MCF 10A (cell line): ENCODE data around the gene ZACN. TPM values are rescaled to one million over a fixed set of nuclear protein-coding genes. Genes with fewer than 3 reads are reported as not detected.

Experiments used
- Bru-seq: library from RNA; stranded (reverse); fragments of 400-500 nt; gene quantifications from one replicate; lab custom pipeline; 2021; lab: Mats Ljungman, UMichigan
- BruChase-seq, 2 experiments: library from RNA; stranded (reverse); fragments of 400-500 nt; gene quantifications; one replicate each; lab custom pipeline; 2021; lab: Mats Ljungman, UMichigan
- BruUV-seq: library from RNA; stranded (reverse); fragments of 400-500 nt; replicated peaks from 2 replicates; lab custom pipeline; 2021; lab: Mats Ljungman, UMichigan
- CTCF ChIA-PET: fragments of 300-600 bp; sonication (Branson Sonifier 250); formaldehyde crosslinking; extraction: SDS; loops from one replicate; lab custom pipeline; 2021; ENCODE audit warnings: antibody characterized with exemption, inconsistent platforms; lab: Yijun Ruan, JAX
- POLR2A ChIA-PET: fragments of 300-600, 350-650 bp; sonication (Branson Sonifier 250); formaldehyde crosslinking; extraction: SDS; loops from one replicate; lab custom pipeline; 2020; ENCODE audit warnings: antibody characterized with exemption, inconsistent platforms; lab: Yijun Ruan, JAX
- DNase-seq: peaks from one replicate; pipeline ENCODE4 v3.0.0-alpha.2; 2018; ENCODE audit not compliant: unreplicated experiment
- H3K27ac Mint-ChIP-seq: one replicate; pipeline ENCODE4 v1.8.0; 2022; ENCODE audit warnings: mild to moderate bottlenecking, low read depth, mixed read lengths; ENCODE audit not compliant: unreplicated experiment
- H3K27me3 Mint-ChIP-seq: one replicate; pipeline ENCODE4 v1.8.0; 2022; ENCODE audit warnings: mixed read lengths; ENCODE audit not compliant: insufficient read depth, unreplicated experiment
- H3K36me3 Mint-ChIP-seq: one replicate; pipeline ENCODE4 v1.8.0; 2022; ENCODE audit warnings: mild to moderate bottlenecking, moderate library complexity, mixed read lengths; ENCODE audit not compliant: insufficient read depth, unreplicated experiment
- H3K4me1 Mint-ChIP-seq: one replicate; pipeline ENCODE4 v1.8.0; 2022; ENCODE audit warnings: mixed read lengths; ENCODE audit not compliant: insufficient read depth, unreplicated experiment
- H3K4me3 Mint-ChIP-seq: one replicate; pipeline ENCODE4 v1.8.0; 2022; ENCODE audit warnings: mild to moderate bottlenecking, moderate library complexity, mixed read lengths; ENCODE audit not compliant: unreplicated experiment
- H3K9me3 Mint-ChIP-seq: one replicate; pipeline ENCODE4 v1.8.0; 2022; ENCODE audit warnings: mixed read lengths; ENCODE audit not compliant: unreplicated experiment
- CTCF ChIP-seq: fragments of 200-600 bp; IDR thresholded peaks from one replicate; pipeline ENCODE4 v1.8.0; 2022; ENCODE audit warnings: antibody characterized with exemption, mild to moderate bottlenecking; ENCODE audit not compliant: unreplicated experiment
- intact Hi-C: fragments of 100-400 bp; cut with micrococcal nuclease; formaldehyde crosslinking; loops from 2 replicates; pipeline ENCODE4 v1.14.1; 2022
- long read RNA-seq: library from polyadenylated mRNA; stranded (forward); transcript quantifications from one replicate; pipeline ENCODE4 v2.0.0, GENCODE V29; 2022
- total RNA-seq: library from RNA; stranded (reverse); gene quantifications from 2 replicates; pipeline ENCODE4 v1.2.3, GENCODE V29; 2022

ZACN gene
- total RNA-seq, result not detected in 2 replicates
- not detected for Bru-seq, nascent RNA
- BruChase-seq, experiment 1, labeled RNA remaining after a 6-hour chase, result not detected
- not detected for BruChase-seq, experiment 2, labeled RNA remaining after a 2-hour chase
- long read RNA-seq, result 0 reads

GRCh38 chr17:76078860-76079534 is at the start of gene ZACN:
Gene ZACN, plus strand, starts transcription at chr17:76079182. Its CDS starts 83 bp downstream, at chr17:76079265.
- Mint-ChIP-seq H3K27me3 (peaks cover 54% of the 10 kb centered on the region), H3K4me1 (peaks cover 4% of the 10 kb centered on the region), H3K36me3 (peaks cover 6% of the 10 kb centered on the region), H3K9me3 (no peaks in the 10 kb centered on the region), H3K27ac (no peak within 1 kb of the TSS), H3K4me3 (no peak within 1 kb of the TSS)
- intact Hi-C loops, result no loop called here
- no peak for TF ChIP-seq CTCF
- DNase-seq, result no peak
- no TSS peak for BruUV-seq
- ChIA-PET CTCF (no interaction called here), POLR2A (interaction anchor here (0.6 to 3.5 kb wide), 5 partner anchors 8 to 59 kb away, joined by 3 to 12 read pairs (median 3); no protein-coding TSS in a partner anchor)

GRCh38 chr17:76032073-76032779 is 46.8 kb upstream of the ZACN start:
- DNase-seq, result no peak
- Mint-ChIP-seq H3K4me1 (no peaks in the 10 kb centered on the region), H3K9me3 (no peaks in the 10 kb centered on the region), H3K27me3 (no peaks in the 10 kb centered on the region), H3K36me3 (no peaks in the 10 kb centered on the region), H3K27ac (no peak overlapping the region), H3K4me3 (no peak overlapping the region)
- ChIA-PET POLR2A (interaction anchor here (0.9 to 1.1 kb wide), 3 partner anchors 13 to 127 kb away, joined by 3 to 4 read pairs (median 3); partner anchors contain the start of gene MRPL38), CTCF (interaction anchor here (0.7 to 1.2 kb wide), 4 partner anchors 15 to 324 kb away, joined by 3 to 5 read pairs (median 3); no protein-coding TSS in a partner anchor)
- BruUV-seq, result no TSS peak
- intact Hi-C loops, result no loop called here
- TF ChIP-seq CTCF, result no peak

GRCh38 chr17:76032780-76033108 is 46.2 kb upstream of the ZACN start:
- DNase-seq, result no peak
- ChIA-PET POLR2A (interaction anchor here (0.9 kb wide), 2 partner anchors 13 to 39 kb away, joined by 3 to 4 read pairs; no protein-coding TSS in a partner anchor), CTCF (interaction anchor here (0.7 to 1.2 kb wide), 3 partner anchors 15 to 324 kb away, joined by 3 to 5 read pairs (median 3); no protein-coding TSS in a partner anchor)
- no peak for TF ChIP-seq CTCF
- no TSS peak for BruUV-seq
- no peak overlapping the region for H3K27ac Mint-ChIP-seq
- H3K27me3 Mint-ChIP-seq, result no peaks in the 10 kb centered on the region
- intact Hi-C loops, result no loop called here
- H3K36me3 Mint-ChIP-seq, result no peaks in the 10 kb centered on the region
- H3K9me3 Mint-ChIP-seq, result no peaks in the 10 kb centered on the region
- H3K4me1 Mint-ChIP-seq, result no peaks in the 10 kb centered on the region
- no peak overlapping the region for H3K4me3 Mint-ChIP-seq

- DNase-seq, result no peak
- Mint-ChIP-seq H3K27me3 (no peaks in the 10 kb centered on the region), H3K4me3 (no peak overlapping the region), H3K9me3 (no peaks in the 10 kb centered on the region), H3K36me3 (peaks cover 3% of the 10 kb centered on the region), H3K27ac (no peak overlapping the region), H3K4me1 (no peaks in the 10 kb centered on the region)
- TF ChIP-seq CTCF, result no peak
- intact Hi-C loops, result no loop called here
- CTCF ChIA-PET, result interaction anchor here (0.6 to 1.2 kb wide), 3 partner anchors 14 to 19 kb away, joined by 3 to 5 read pairs (median 3); no protein-coding TSS in a partner anchor
- POLR2A ChIA-PET, result interaction anchor here (0.9 kb wide), 2 partner anchors 14 to 38 kb away, joined by 3 to 4 read pairs; no protein-coding TSS in a partner anchor
- no TSS peak for BruUV-seq
These were observed 45.8 kb upstream of the ZACN start for GRCh38 chr17:76033139-76033538.
